ENCODE results near the gene MYOZ2.

Gene MYOZ2

DNA sequence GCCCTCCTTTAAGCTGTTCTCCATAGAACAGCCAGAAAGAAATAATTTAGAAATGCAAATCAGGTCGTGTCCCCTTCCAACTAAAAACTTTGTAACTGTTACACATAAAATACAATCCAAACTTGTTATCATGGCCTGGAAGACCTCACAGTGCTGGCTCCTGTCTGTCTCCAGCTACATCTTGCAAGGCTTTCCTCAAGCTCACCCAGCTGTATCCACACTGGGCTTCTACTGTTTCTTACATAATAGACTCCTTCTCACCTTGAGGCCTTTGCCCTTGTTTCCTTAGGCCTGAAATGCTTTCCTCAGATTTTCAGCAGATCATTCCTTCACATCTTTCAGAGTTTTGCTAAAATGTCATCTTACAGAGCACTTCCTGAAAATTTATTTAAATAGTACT, 43.4 kb downstream of the MYOZ2 start:
- no peaks in the 10 kb centered on the region for H3K36me3 ChIP-seq (ENCODE audit: insufficient read depth)
- no peak overlapping the region for H3K9ac ChIP-seq
- H3K4me1 ChIP-seq (ENCODE audit: low read depth, poor library complexity, severe bottlenecking), result no peaks in the 10 kb centered on the region
- TF ChIP-seq, protein P1, sequence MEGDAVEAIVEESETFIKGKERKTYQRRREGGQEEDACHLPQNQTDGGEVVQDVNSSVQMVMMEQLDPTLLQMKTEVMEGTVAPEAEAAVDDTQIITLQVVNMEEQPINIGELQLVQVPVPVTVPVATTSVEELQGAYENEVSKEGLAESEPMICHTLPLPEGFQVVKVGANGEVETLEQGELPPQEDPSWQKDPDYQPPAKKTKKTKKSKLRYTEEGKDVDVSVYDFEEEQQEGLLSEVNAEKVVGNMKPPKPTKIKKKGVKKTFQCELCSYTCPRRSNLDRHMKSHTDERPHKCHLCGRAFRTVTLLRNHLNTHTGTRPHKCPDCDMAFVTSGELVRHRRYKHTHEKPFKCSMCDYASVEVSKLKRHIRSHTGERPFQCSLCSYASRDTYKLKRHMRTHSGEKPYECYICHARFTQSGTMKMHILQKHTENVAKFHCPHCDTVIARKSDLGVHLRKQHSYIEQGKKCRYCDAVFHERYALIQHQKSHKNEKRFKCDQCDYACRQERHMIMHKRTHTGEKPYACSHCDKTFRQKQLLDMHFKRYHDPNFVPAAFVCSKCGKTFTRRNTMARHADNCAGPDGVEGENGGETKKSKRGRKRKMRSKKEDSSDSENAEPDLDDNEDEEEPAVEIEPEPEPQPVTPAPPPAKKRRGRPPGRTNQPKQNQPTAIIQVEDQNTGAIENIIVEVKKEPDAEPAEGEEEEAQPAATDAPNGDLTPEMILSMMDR (conservative IDR thresholded peaks at IDR 0.05; ENCODE audit: low read depth, low read length), result no peak
- no peaks in the 10 kb centered on the region for H3K79me2 ChIP-seq (ENCODE audit: insufficient read depth, low read depth)
- H4K20me1 ChIP-seq (ENCODE audit: insufficient read depth), result no peaks in the 10 kb centered on the region
- no peaks in the 10 kb centered on the region for H3K27me3 ChIP-seq (ENCODE audit: insufficient read depth, low read depth)
- no peak overlapping the region for H3K4me3 ChIP-seq (IDR thresholded peaks at IDR 0.05; ENCODE audit: insufficient read depth, low read depth, low read length)
- H2AFZ ChIP-seq (ENCODE audit: low read depth), result no peak overlapping the region
- no peak overlapping the region for H3K27ac ChIP-seq
- no peak overlapping the region for H3K4me2 ChIP-seq

DNA sequence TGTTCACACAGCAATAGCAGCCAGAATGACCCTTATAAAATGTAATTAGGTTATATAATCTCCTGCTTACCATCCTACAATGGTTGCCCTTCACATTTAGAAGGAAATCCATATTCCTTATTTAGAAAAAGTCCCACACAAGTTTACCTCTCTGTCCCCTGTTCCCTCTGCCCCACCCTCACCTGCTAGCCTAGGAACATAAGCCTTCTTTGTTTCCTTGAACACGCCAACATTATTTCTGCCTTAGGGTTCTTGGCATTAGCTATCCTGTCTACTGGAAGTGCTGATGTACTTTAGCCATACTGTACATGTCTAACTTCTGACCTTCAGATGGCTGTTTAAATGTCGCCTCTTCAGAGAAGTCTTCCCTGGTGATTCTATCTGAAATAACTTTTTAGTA, 48.5 kb downstream of the MYOZ2 start:
- Histone ChIP-seq H3K79me2 (ENCODE audit: insufficient read depth, low read depth) (no peaks in the 10 kb centered on the region), H3K27me3 (ENCODE audit: insufficient read depth, low read depth) (no peaks in the 10 kb centered on the region), H3K9ac (no peak overlapping the region), H3K36me3 (ENCODE audit: insufficient read depth) (no peaks in the 10 kb centered on the region), H3K4me1 (ENCODE audit: low read depth, poor library complexity, severe bottlenecking) (no peaks in the 10 kb centered on the region), H3K4me3 (IDR thresholded peaks at IDR 0.05; ENCODE audit: insufficient read depth, low read depth, low read length) (no peak overlapping the region), H4K20me1 (ENCODE audit: insufficient read depth) (no peaks in the 10 kb centered on the region), H3K27ac (no peak overlapping the region), H2AFZ (ENCODE audit: low read depth) (no peak overlapping the region), H3K4me2 (no peak overlapping the region)
- TF ChIP-seq, protein P1 (conservative IDR thresholded peaks at IDR 0.05; ENCODE audit: low read depth, low read length), result no peak

DNA sequence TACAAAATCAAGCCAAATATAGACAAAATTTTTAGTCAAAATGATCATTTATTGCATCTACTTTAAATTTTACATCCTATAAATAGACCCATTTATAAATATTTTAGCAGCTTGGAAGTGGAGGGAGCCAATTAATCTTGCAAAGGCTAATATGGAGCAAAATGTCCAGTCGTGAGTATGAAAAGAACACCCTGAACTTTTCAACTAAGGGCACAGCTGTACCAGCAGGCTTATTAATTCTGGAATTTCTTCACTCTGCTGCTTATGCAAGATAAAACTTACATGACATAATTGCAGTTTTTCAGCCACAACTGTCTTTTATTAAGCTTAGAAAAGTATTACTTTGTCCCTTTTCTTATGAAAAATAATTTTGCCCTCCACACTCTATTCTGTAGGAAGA, 54.0 kb downstream of the MYOZ2 start:
- no peak overlapping the region for H3K27ac ChIP-seq
- no peaks in the 10 kb centered on the region for H4K20me1 ChIP-seq (ENCODE audit: insufficient read depth)
- no peaks in the 10 kb centered on the region for H3K79me2 ChIP-seq (ENCODE audit: insufficient read depth, low read depth)
- H3K9ac ChIP-seq, result no peak overlapping the region
- H3K4me2 ChIP-seq, result no peak overlapping the region
- H3K4me1 ChIP-seq (ENCODE audit: low read depth, poor library complexity, severe bottlenecking), result no peaks in the 10 kb centered on the region
- no peaks in the 10 kb centered on the region for H3K27me3 ChIP-seq (ENCODE audit: insufficient read depth, low read depth)
- H3K4me3 ChIP-seq (IDR thresholded peaks at IDR 0.05; ENCODE audit: insufficient read depth, low read depth, low read length), result no peak overlapping the region
- TF ChIP-seq, protein P1 (conservative IDR thresholded peaks at IDR 0.05; ENCODE audit: low read depth, low read length), result no peak
- no peaks in the 10 kb centered on the region for H3K36me3 ChIP-seq (ENCODE audit: insufficient read depth)
- H2AFZ ChIP-seq (ENCODE audit: low read depth), result no peak overlapping the region

DNA sequence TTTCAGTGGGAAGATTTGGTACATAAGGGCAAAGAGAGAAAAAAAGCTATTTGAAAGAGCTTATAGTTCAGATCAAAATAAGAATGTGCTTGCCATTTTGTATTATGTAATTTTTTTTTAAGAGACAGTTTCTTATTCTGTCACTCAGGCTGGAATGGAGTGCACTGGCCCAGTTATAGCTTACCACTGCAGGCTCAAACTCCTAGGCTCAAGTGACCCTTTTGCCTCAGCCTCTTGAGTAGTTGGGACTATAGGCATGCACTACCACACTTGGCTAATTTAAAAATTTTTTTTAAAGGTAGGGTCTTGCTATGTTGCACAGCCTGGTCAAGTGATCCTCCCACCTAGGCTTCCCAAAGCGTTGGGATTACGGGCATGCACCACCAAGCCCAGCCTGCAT, 54.7 kb downstream of the MYOZ2 start:
- no peak overlapping the region for H3K4me2 ChIP-seq
- no peak overlapping the region for H3K9ac ChIP-seq
- H3K27me3 ChIP-seq (ENCODE audit: insufficient read depth, low read depth), result no peaks in the 10 kb centered on the region
- no peaks in the 10 kb centered on the region for H3K79me2 ChIP-seq (ENCODE audit: insufficient read depth, low read depth)
- no peaks in the 10 kb centered on the region for H3K36me3 ChIP-seq (ENCODE audit: insufficient read depth)
- H3K27ac ChIP-seq, result no peak overlapping the region
- no peak overlapping the region for H3K4me3 ChIP-seq (IDR thresholded peaks at IDR 0.05; ENCODE audit: insufficient read depth, low read depth, low read length)
- TF ChIP-seq, protein P1 (conservative IDR thresholded peaks at IDR 0.05; ENCODE audit: low read depth, low read length), result no peak
- no peak overlapping the region for H2AFZ ChIP-seq (ENCODE audit: low read depth)
- H4K20me1 ChIP-seq (ENCODE audit: insufficient read depth), result no peaks in the 10 kb centered on the region
- no peaks in the 10 kb centered on the region for H3K4me1 ChIP-seq (ENCODE audit: low read depth, poor library complexity, severe bottlenecking)

DNA sequence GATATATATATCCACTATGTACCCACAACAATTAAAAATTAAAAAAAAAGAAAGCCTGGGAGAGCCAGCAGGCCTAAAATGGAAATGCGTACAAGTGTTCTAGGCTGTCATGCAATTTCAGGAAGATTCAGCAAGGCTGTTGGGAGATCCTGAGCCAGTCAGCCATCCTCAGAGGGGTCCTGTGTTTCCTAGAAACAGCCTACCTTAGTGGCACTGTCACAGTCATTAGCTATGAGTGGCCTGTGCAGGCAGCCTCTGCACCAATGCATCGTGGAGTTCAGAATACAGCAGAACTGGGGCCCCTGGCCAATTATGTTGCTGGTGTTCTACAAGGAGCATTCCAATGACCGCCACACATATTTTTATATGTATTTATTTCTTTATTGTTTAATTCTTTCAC, 55.9 kb downstream of the MYOZ2 start:
- H3K4me3 ChIP-seq (IDR thresholded peaks at IDR 0.05; ENCODE audit: insufficient read depth, low read depth, low read length), result no peak overlapping the region
- no peak overlapping the region for H3K4me2 ChIP-seq
- TF ChIP-seq, protein P1 (conservative IDR thresholded peaks at IDR 0.05; ENCODE audit: low read depth, low read length), result no peak
- H3K4me1 ChIP-seq (ENCODE audit: low read depth, poor library complexity, severe bottlenecking), result no peaks in the 10 kb centered on the region
- H3K27ac ChIP-seq, result no peak overlapping the region
- H3K36me3 ChIP-seq (ENCODE audit: insufficient read depth), result no peaks in the 10 kb centered on the region
- no peaks in the 10 kb centered on the region for H3K79me2 ChIP-seq (ENCODE audit: insufficient read depth, low read depth)
- H3K9ac ChIP-seq, result no peak overlapping the region
- H3K27me3 ChIP-seq (ENCODE audit: insufficient read depth, low read depth), result no peaks in the 10 kb centered on the region
- no peaks in the 10 kb centered on the region for H4K20me1 ChIP-seq (ENCODE audit: insufficient read depth)
- H2AFZ ChIP-seq (ENCODE audit: low read depth), result no peak overlapping the region
